NB4 (cell line): ENCODE data around the gene SLC39A5.

Experiments
- CTCF ChIP-seq: IDR thresholded peaks from one replicate; pipeline ENCODE4 v1.5.1; 2012; ENCODE audit warnings: low read depth, low read length
- MAX ChIP-seq: IDR thresholded peaks from 2 replicates; pipeline ENCODE4 v1.6.1; 2011; ENCODE audit warnings: low read depth, low read length
- POLR2A ChIP-seq: IDR thresholded peaks from 2 replicates; pipeline ENCODE4 v1.6.1; 2011; ENCODE audit warnings: mild to moderate bottlenecking; ENCODE audit not compliant: insufficient read length; ENCODE audit errors: extremely low read depth

- TF ChIP-seq CTCF (no peak), MAX (no peak), POLR2A (no peak)
Measured at GRCh38 chr12:56260380-56260779, 30.5 kb downstream of the SLC39A5 start.
